Activated naive CD4-positive, alpha-beta T cell treated with anti-CD3 and anti-CD28 coated beads, Interleukin-2, amount 50 U/mL, for 72 hours (primary cell): Measurements from ENCODE around the gene HMCN2. TPM values are rescaled to one million over a fixed set of nuclear protein-coding genes. Genes with fewer than 3 reads are reported as not detected.

Source experiments
- ATAC-seq, 2 donors: fragments of 150-1000 bp; cut with Tn5 transposase; 2 replicates each; pipeline ENCODE4 v1.10.0; 2021; ENCODE audit warnings: mild to moderate bottlenecking in 2 of 2, moderate library complexity in 2 of 2
- DNase-seq, 2 donors: peaks; one replicate each; pipeline ENCODE4 v3.0.0; 2021 to 2022; ENCODE audit warnings: low spot score in 2 of 2
- H3K27ac Mint-ChIP-seq, 2 donors: one replicate each; pipeline ENCODE4 v1.8.0; 2022; ENCODE audit warnings: mild to moderate bottlenecking in 2 of 2, mixed read lengths in 2 of 2
- H3K36me3 Mint-ChIP-seq, 2 donors: one replicate each; pipeline ENCODE4 v1.8.0; 2022; ENCODE audit warnings: mixed read lengths in 2 of 2
- H3K9me3 Mint-ChIP-seq, 2 donors: one replicate each; pipeline ENCODE4 v1.8.0; 2022; ENCODE audit warnings: mixed read lengths in 2 of 2
- total RNA-seq, 2 donors: library from RNA; stranded (reverse); gene quantifications; one replicate each; pipeline ENCODE4 v1.2.3, GENCODE V29; 2022

HMCN2 gene
- total RNA-seq, 2 donors from 2014 or later, result not detected

GRCh38 chr9:130465383-130466096 lies 200.0 kb downstream of the HMCN2 start:
- H3K36me3 Mint-ChIP-seq, result no peaks in the 10 kb centered on the region
- H3K9me3 Mint-ChIP-seq, result no peaks in the 10 kb centered on the region
- no peak overlapping the region for H3K27ac Mint-ChIP-seq
- ATAC-seq (no peak), DNase-seq (no peak)

- no peak for ATAC-seq
- no peaks in the 10 kb centered on the region for H3K36me3 Mint-ChIP-seq
- DNase-seq, result no peak
- H3K27ac Mint-ChIP-seq, result no peak overlapping the region
- no peaks in the 10 kb centered on the region for H3K9me3 Mint-ChIP-seq
Observed at GRCh38 chr9:130466537-130467217, 201.1 kb downstream of the HMCN2 start.

GRCh38 chr9:130467316-130467715 lies 201.8 kb downstream of the HMCN2 start:
- no peak for DNase-seq
- Mint-ChIP-seq H3K36me3 (no peaks in the 10 kb centered on the region), H3K9me3 (no peaks in the 10 kb centered on the region), H3K27ac (no peak overlapping the region)
- ATAC-seq, result no peak

GRCh38 chr9:130468566-130468965 lies 203.0 kb downstream of the HMCN2 start:
- Mint-ChIP-seq H3K36me3 (no peaks in the 10 kb centered on the region), H3K27ac (no peak overlapping the region), H3K9me3 (no peaks in the 10 kb centered on the region)
- ATAC-seq (no peak), DNase-seq (no peak)

GRCh38 chr9:130470269-130470668 lies 204.7 kb downstream of the HMCN2 start:
- Mint-ChIP-seq H3K36me3 (no peaks in the 10 kb centered on the region), H3K9me3 (no peaks in the 10 kb centered on the region), H3K27ac (no peak overlapping the region)
- no peak for ATAC-seq
- DNase-seq, result no peak

- ATAC-seq (no peak), DNase-seq (no peak)
- no peaks in the 10 kb centered on the region for H3K9me3 Mint-ChIP-seq
- no peaks in the 10 kb centered on the region for H3K36me3 Mint-ChIP-seq
- H3K27ac Mint-ChIP-seq, result no peak overlapping the region
Observed at GRCh38 chr9:130470950-130471349, 205.4 kb downstream of the HMCN2 start.

- DNase-seq, result no peak
- H3K27ac Mint-ChIP-seq, result no peak overlapping the region
- ATAC-seq, result no peak
- no peaks in the 10 kb centered on the region for H3K9me3 Mint-ChIP-seq
- no peaks in the 10 kb centered on the region for H3K36me3 Mint-ChIP-seq
Observed at GRCh38 chr9:130471411-130472183, 206.0 kb downstream of the HMCN2 start.

- no peaks in the 10 kb centered on the region for H3K9me3 Mint-ChIP-seq
- no peak overlapping the region for H3K27ac Mint-ChIP-seq
- no peaks in the 10 kb centered on the region for H3K36me3 Mint-ChIP-seq
- DNase-seq (no peak), ATAC-seq (no peak)
Observed at GRCh38 chr9:130472184-130472705, 206.7 kb downstream of the HMCN2 start.

- DNase-seq (no peak), ATAC-seq (no peak)
- H3K36me3 Mint-ChIP-seq, result no peaks in the 10 kb centered on the region
- H3K9me3 Mint-ChIP-seq, result no peaks in the 10 kb centered on the region
- no peak overlapping the region for H3K27ac Mint-ChIP-seq
Observed at GRCh38 chr9:130473009-130473408, 207.4 kb downstream of the HMCN2 start.

GRCh38 chr9:130473566-130473965 lies 208.0 kb downstream of the HMCN2 start:
- no peak for DNase-seq
- ATAC-seq, result no peak
- H3K9me3 Mint-ChIP-seq, result no peaks in the 10 kb centered on the region
- no peaks in the 10 kb centered on the region for H3K36me3 Mint-ChIP-seq
- H3K27ac Mint-ChIP-seq, result no peak overlapping the region

GRCh38 chr9:130474106-130474505 lies 208.5 kb downstream of the HMCN2 start:
- DNase-seq (no peak), ATAC-seq (no peak)
- H3K27ac Mint-ChIP-seq, result no peak overlapping the region
- no peaks in the 10 kb centered on the region for H3K36me3 Mint-ChIP-seq
- no peaks in the 10 kb centered on the region for H3K9me3 Mint-ChIP-seq

- Mint-ChIP-seq H3K9me3 (no peaks in the 10 kb centered on the region), H3K27ac (no peak overlapping the region), H3K36me3 (no peaks in the 10 kb centered on the region)
- ATAC-seq (no peak), DNase-seq (no peak)
Observed at GRCh38 chr9:130476151-130476730, 210.7 kb downstream of the HMCN2 start.

GRCh38 chr9:130477564-130477963 lies 212.0 kb downstream of the HMCN2 start:
- Mint-ChIP-seq H3K9me3 (no peaks in the 10 kb centered on the region), H3K36me3 (no peaks in the 10 kb centered on the region), H3K27ac (no peak overlapping the region)
- no peak for ATAC-seq
- no peak for DNase-seq

- Mint-ChIP-seq H3K36me3 (no peaks in the 10 kb centered on the region), H3K9me3 (no peaks in the 10 kb centered on the region), H3K27ac (no peak overlapping the region)
- DNase-seq (no peak), ATAC-seq (no peak)
Observed at GRCh38 chr9:130478152-130478551, 212.6 kb downstream of the HMCN2 start.

GRCh38 chr9:130478736-130479575 lies 213.4 kb downstream of the HMCN2 start:
- Mint-ChIP-seq H3K9me3 (no peaks in the 10 kb centered on the region), H3K36me3 (no peaks in the 10 kb centered on the region), H3K27ac (no peak overlapping the region)
- ATAC-seq, result no peak
- no peak for DNase-seq

GRCh38 chr9:130479587-130479986 lies 214.0 kb downstream of the HMCN2 start:
- ATAC-seq, result no peak
- H3K27ac Mint-ChIP-seq, result no peak overlapping the region
- H3K9me3 Mint-ChIP-seq, result no peaks in the 10 kb centered on the region

More at GRCh38 chr9:130479587-130479986, 214.0 kb downstream of the HMCN2 start:
- no peaks in the 10 kb centered on the region for H3K36me3 Mint-ChIP-seq
- DNase-seq, result no peak
